ENCODE measurements around the gene GLIPR1.
"Not testable (repeated sequence)": the region's sequence is repeated elsewhere in the genome, so short reads cannot be mapped to it uniquely, and the experiment has no call there.

The GLIPR1 gene

GRCh38 chr12:75452675-75453330 lies 27.8 kb upstream of the GLIPR1 start:
- Mint-ChIP-seq H3K4me1 (no peaks in the 10 kb centered on the region), H3K9me3 (peaks cover 5% of the 10 kb centered on the region), H3K36me3 (peaks cover 5% of the 10 kb centered on the region), H3K27me3 (no peaks in the 10 kb centered on the region), H3K4me3 (no peak overlapping the region), H3K27ac (no peak overlapping the region)
- ATAC-seq (ENCODE audit: low read depth): no peak
- no peak for DNase-seq (ENCODE audit: low spot score in 2 of 2)

GRCh38 chr12:75455839-75456238 lies 24.7 kb upstream of the GLIPR1 start:
- Mint-ChIP-seq H3K4me3 (no peak overlapping the region), H3K36me3 (peaks cover 5% of the 10 kb centered on the region), H3K27me3 (no peaks in the 10 kb centered on the region), H3K9me3 (peaks cover 12% of the 10 kb centered on the region), H3K27ac (no peak overlapping the region), H3K4me1 (no peaks in the 10 kb centered on the region)
- ATAC-seq (ENCODE audit: low read depth): no peak
- no peak for DNase-seq (ENCODE audit: low spot score in 2 of 2)

GRCh38 chr12:75457191-75457590 lies 23.4 kb upstream of the GLIPR1 start:
- Mint-ChIP-seq H3K4me3 (no peak overlapping the region), H3K4me1 (no peaks in the 10 kb centered on the region), H3K27ac (no peak overlapping the region), H3K9me3 (peaks cover 12% of the 10 kb centered on the region), H3K27me3 (no peaks in the 10 kb centered on the region), H3K36me3 (peaks cover 5% of the 10 kb centered on the region)
- no peak for DNase-seq (ENCODE audit: low spot score in 2 of 2)
- no peak for ATAC-seq (ENCODE audit: low read depth)

- H3K27ac Mint-ChIP-seq; DNase-seq (ENCODE audit: low spot score in 2 of 2); H3K27me3 Mint-ChIP-seq; H3K4me1 Mint-ChIP-seq; ATAC-seq (ENCODE audit: low read depth); H3K36me3 Mint-ChIP-seq; H3K4me3 Mint-ChIP-seq: not testable (repeated sequence)
- H3K9me3 Mint-ChIP-seq: peaks cover 12% of the 10 kb centered on the region
Observed at GRCh38 chr12:75457866-75458265, 22.7 kb upstream of the GLIPR1 start.

- H3K27me3 Mint-ChIP-seq: peaks cover 2% of the 10 kb centered on the region
- peaks cover 5% of the 10 kb centered on the region for H3K36me3 Mint-ChIP-seq
- H3K4me1 Mint-ChIP-seq: no peaks in the 10 kb centered on the region
- no peak for DNase-seq (ENCODE audit: low spot score in 2 of 2)
- ATAC-seq (ENCODE audit: low read depth): no peak
- no peak overlapping the region for H3K27ac Mint-ChIP-seq
- H3K9me3 Mint-ChIP-seq: peaks cover 12% of the 10 kb centered on the region
- no peak overlapping the region for H3K4me3 Mint-ChIP-seq
Observed at GRCh38 chr12:75459755-75460154, 20.8 kb upstream of the GLIPR1 start.

GRCh38 chr12:75460204-75460603 lies 20.4 kb upstream of the GLIPR1 start:
- no peak overlapping the region for H3K27ac Mint-ChIP-seq
- H3K27me3 Mint-ChIP-seq: peaks cover 2% of the 10 kb centered on the region
- H3K36me3 Mint-ChIP-seq: peaks cover 5% of the 10 kb centered on the region
- ATAC-seq (ENCODE audit: low read depth) (no peak), DNase-seq (ENCODE audit: low spot score in 2 of 2) (no peak)
- no peak overlapping the region for H3K4me3 Mint-ChIP-seq
- no peaks in the 10 kb centered on the region for H3K4me1 Mint-ChIP-seq
- H3K9me3 Mint-ChIP-seq: peaks cover 12% of the 10 kb centered on the region

- H3K27me3 Mint-ChIP-seq: peaks cover 2% of the 10 kb centered on the region
- DNase-seq (ENCODE audit: low spot score in 2 of 2): peak in 1 of 2 donors; percentile 42
- H3K4me1 Mint-ChIP-seq: peaks cover 30% of the 10 kb centered on the region
- peak overlapping the region; percentile 56 for H3K4me3 Mint-ChIP-seq
- H3K27ac Mint-ChIP-seq: peak overlapping the region; percentile 81
- peaks cover 1% of the 10 kb centered on the region for H3K9me3 Mint-ChIP-seq
- peak; percentile 99 for ATAC-seq (ENCODE audit: low read depth)
- peaks cover 2% of the 10 kb centered on the region for H3K36me3 Mint-ChIP-seq
Observed at GRCh38 chr12:75471902-75472890, 8.4 kb upstream of the GLIPR1 start.

GRCh38 chr12:75474116-75474515 lies 6.4 kb upstream of the GLIPR1 start:
- peaks cover 33% of the 10 kb centered on the region for H3K4me1 Mint-ChIP-seq
- peaks cover 2% of the 10 kb centered on the region for H3K36me3 Mint-ChIP-seq
- H3K27ac Mint-ChIP-seq: no peak overlapping the region
- H3K27me3 Mint-ChIP-seq: no peaks in the 10 kb centered on the region
- peaks cover 1% of the 10 kb centered on the region for H3K9me3 Mint-ChIP-seq
- ATAC-seq (ENCODE audit: low read depth): no peak
- no peak overlapping the region for H3K4me3 Mint-ChIP-seq
- no peak for DNase-seq (ENCODE audit: low spot score in 2 of 2)

GRCh38 chr12:75476071-75476470 lies 4.5 kb upstream of the GLIPR1 start:
- ATAC-seq (ENCODE audit: low read depth) (no peak), DNase-seq (ENCODE audit: low spot score in 2 of 2) (no peak)
- no peaks in the 10 kb centered on the region for H3K36me3 Mint-ChIP-seq
- no peak overlapping the region for H3K27ac Mint-ChIP-seq
- no peaks in the 10 kb centered on the region for H3K9me3 Mint-ChIP-seq
- H3K4me3 Mint-ChIP-seq: no peak overlapping the region
- H3K27me3 Mint-ChIP-seq: no peaks in the 10 kb centered on the region
- peaks cover 37% of the 10 kb centered on the region for H3K4me1 Mint-ChIP-seq

GRCh38 chr12:75477137-75477536 lies 3.4 kb upstream of the GLIPR1 start:
- Mint-ChIP-seq H3K36me3 (no peaks in the 10 kb centered on the region), H3K27me3 (no peaks in the 10 kb centered on the region), H3K4me1 (peaks cover 36% of the 10 kb centered on the region), H3K9me3 (no peaks in the 10 kb centered on the region), H3K4me3 (peak overlapping the region; percentile 4), H3K27ac (peak overlapping the region; percentile 35)
- no peak for DNase-seq (ENCODE audit: low spot score in 2 of 2)
- no peak for ATAC-seq (ENCODE audit: low read depth)

GRCh38 chr12:75478116-75478794 lies 2.3 kb upstream of the GLIPR1 start:
- no peak for DNase-seq (ENCODE audit: low spot score in 2 of 2)

GRCh38 chr12:75479963-75480461 lies 543 bp upstream of the GLIPR1 start:
- peak; percentile 33 for ATAC-seq (ENCODE audit: low read depth)
- DNase-seq (ENCODE audit: low spot score in 2 of 2): no peak
- Mint-ChIP-seq H3K4me1 (peaks cover 44% of the 10 kb centered on the region), H3K36me3 (peaks cover 16% of the 10 kb centered on the region), H3K9me3 (no peaks in the 10 kb centered on the region), H3K27ac (peak overlapping the region; percentile 97), H3K4me3 (peak overlapping the region; percentile 94), H3K27me3 (no peaks in the 10 kb centered on the region)

More at GRCh38 chr12:75478116-75478794, 2.3 kb upstream of the GLIPR1 start:
- peak overlapping the region; percentile 97 for H3K27ac Mint-ChIP-seq
- H3K36me3 Mint-ChIP-seq: peaks cover 4% of the 10 kb centered on the region
- H3K9me3 Mint-ChIP-seq: no peaks in the 10 kb centered on the region
- peak overlapping the region; percentile 12 for H3K4me3 Mint-ChIP-seq
- ATAC-seq (ENCODE audit: low read depth): peak; percentile 54
- H3K4me1 Mint-ChIP-seq: peaks cover 36% of the 10 kb centered on the region
- H3K27me3 Mint-ChIP-seq: no peaks in the 10 kb centered on the region

- Mint-ChIP-seq H3K36me3 (peaks cover 18% of the 10 kb centered on the region), H3K27ac (peak overlapping the region; percentile 97), H3K4me1 (peaks cover 42% of the 10 kb centered on the region), H3K4me3 (peak overlapping the region; percentile 94), H3K9me3 (no peaks in the 10 kb centered on the region), H3K27me3 (no peaks in the 10 kb centered on the region)
- no peak for DNase-seq (ENCODE audit: low spot score in 2 of 2)
- peak; percentile 44 for ATAC-seq (ENCODE audit: low read depth)
Observed at GRCh38 chr12:75481013-75481705, 604 bp downstream of the GLIPR1 start.

All from memory B cell (primary cell).